Measurements from ENCODE around the gene ERP44.

The ERP44 gene

DNA sequence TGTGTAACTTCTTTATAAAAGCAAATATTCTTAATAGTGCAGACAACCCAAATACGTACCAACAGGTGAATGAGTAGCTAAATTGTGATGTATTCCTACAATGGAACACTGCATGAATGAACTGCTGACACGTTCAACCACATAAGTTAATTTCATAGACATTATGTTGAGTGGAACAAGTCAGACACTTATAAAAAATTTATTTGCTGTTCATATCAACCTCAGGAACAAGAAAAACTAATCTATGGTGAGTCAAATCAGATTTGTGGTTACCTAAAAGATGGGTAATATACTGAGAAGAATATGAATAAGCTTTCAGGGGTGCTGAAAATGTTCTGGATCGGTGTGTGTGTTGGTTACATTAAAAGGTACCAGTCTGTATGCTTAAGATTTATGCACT lies 35.9 kb upstream of the ERP44 start:
- H4K20me1 ChIP-seq (ENCODE audit: insufficient read depth, low read length): no peaks in the 10 kb centered on the region
- no peak overlapping the region for H3K4me3 ChIP-seq (ENCODE audit: low read length)
- TF ChIP-seq EZH2phosphoT487 (IDR thresholded peaks at IDR 0.05; ENCODE audit: low read length) (no peak), EZH2 (optimal IDR thresholded peaks at IDR 0.05; ENCODE audit: low read depth, low read length) (no peak)
- TF ChIP-seq, protein P1, sequence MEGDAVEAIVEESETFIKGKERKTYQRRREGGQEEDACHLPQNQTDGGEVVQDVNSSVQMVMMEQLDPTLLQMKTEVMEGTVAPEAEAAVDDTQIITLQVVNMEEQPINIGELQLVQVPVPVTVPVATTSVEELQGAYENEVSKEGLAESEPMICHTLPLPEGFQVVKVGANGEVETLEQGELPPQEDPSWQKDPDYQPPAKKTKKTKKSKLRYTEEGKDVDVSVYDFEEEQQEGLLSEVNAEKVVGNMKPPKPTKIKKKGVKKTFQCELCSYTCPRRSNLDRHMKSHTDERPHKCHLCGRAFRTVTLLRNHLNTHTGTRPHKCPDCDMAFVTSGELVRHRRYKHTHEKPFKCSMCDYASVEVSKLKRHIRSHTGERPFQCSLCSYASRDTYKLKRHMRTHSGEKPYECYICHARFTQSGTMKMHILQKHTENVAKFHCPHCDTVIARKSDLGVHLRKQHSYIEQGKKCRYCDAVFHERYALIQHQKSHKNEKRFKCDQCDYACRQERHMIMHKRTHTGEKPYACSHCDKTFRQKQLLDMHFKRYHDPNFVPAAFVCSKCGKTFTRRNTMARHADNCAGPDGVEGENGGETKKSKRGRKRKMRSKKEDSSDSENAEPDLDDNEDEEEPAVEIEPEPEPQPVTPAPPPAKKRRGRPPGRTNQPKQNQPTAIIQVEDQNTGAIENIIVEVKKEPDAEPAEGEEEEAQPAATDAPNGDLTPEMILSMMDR (IDR thresholded peaks at IDR 0.05; ENCODE audit: low read length): no peak
- H3K36me3 ChIP-seq (replicated peaks; ENCODE audit: insufficient read depth, low read length): no peaks in the 10 kb centered on the region
- no peak overlapping the region for H2AFZ ChIP-seq (ENCODE audit: low read length)
- H3F3A ChIP-seq (ENCODE audit: insufficient read depth, low read length): no peaks in the 10 kb centered on the region
- H3K9ac ChIP-seq (ENCODE audit: low read length): no peak overlapping the region
- H3K4me1 ChIP-seq (ENCODE audit: low read length): no peaks in the 10 kb centered on the region
- DNase-seq: no peak
- no peaks in the 10 kb centered on the region for H3K9me3 ChIP-seq (replicated peaks; ENCODE audit: insufficient read depth, low read length)
- H3K9me2 ChIP-seq (replicated peaks; ENCODE audit: insufficient read depth, low read length): no peaks in the 10 kb centered on the region
- no peaks in the 10 kb centered on the region for H3K79me2 ChIP-seq (ENCODE audit: low read length)
- no peaks in the 10 kb centered on the region for H3K27me3 ChIP-seq (replicated peaks; ENCODE audit: insufficient read depth, low read length)
- H3K4me2 ChIP-seq (ENCODE audit: low read depth, low read length): no peak overlapping the region
- H3K27ac ChIP-seq (ENCODE audit: low read length): no peak overlapping the region

DNA sequence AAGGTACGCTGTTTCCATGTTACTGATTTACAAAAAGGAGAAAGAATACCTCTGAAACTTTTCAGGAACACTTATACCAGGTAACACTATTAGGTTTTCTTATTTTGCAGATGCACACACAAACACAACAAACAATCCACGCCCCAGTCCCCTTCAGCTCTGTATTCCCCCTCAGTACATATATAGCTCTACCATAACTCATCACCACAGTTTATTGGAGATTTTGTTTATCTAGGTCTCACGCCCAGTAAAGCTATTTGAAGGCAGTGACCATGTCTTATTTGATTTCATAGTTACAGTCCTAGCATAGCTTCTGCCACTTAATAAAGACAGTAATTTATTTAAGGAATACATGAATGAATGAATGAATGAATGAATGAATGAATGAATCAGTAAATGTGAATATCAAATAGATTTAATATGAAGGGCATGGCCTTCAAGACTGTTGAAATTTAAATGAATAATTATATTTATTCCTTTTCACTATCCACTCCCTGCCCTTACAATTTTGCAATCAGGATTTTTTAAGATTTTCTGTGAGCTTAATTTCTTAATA lies 33.2 kb upstream of the ERP44 start:
- no peaks in the 10 kb centered on the region for H3K9me2 ChIP-seq (replicated peaks; ENCODE audit: insufficient read depth, low read length)
- H3K79me2 ChIP-seq (ENCODE audit: low read length): no peaks in the 10 kb centered on the region
- no peaks in the 10 kb centered on the region for H4K20me1 ChIP-seq (ENCODE audit: insufficient read depth, low read length)
- H3F3A ChIP-seq (ENCODE audit: insufficient read depth, low read length): no peaks in the 10 kb centered on the region
- H2AFZ ChIP-seq (ENCODE audit: low read length): no peak overlapping the region
- TF ChIP-seq, protein P1 (IDR thresholded peaks at IDR 0.05; ENCODE audit: low read length): no peak
- TF ChIP-seq EZH2 (optimal IDR thresholded peaks at IDR 0.05; ENCODE audit: low read depth, low read length): no peak
- no peak for TF ChIP-seq EZH2phosphoT487 (IDR thresholded peaks at IDR 0.05; ENCODE audit: low read length)
- no peak for DNase-seq
- no peak overlapping the region for H3K4me3 ChIP-seq (ENCODE audit: low read length)
- no peaks in the 10 kb centered on the region for H3K27me3 ChIP-seq (replicated peaks; ENCODE audit: insufficient read depth, low read length)
- H3K9ac ChIP-seq (ENCODE audit: low read length): no peak overlapping the region
- no peaks in the 10 kb centered on the region for H3K4me1 ChIP-seq (ENCODE audit: low read length)
- H3K27ac ChIP-seq (ENCODE audit: low read length): no peak overlapping the region
- H3K4me2 ChIP-seq (ENCODE audit: low read depth, low read length): no peak overlapping the region
- H3K9me3 ChIP-seq (replicated peaks; ENCODE audit: insufficient read depth, low read length): no peaks in the 10 kb centered on the region
- no peaks in the 10 kb centered on the region for H3K36me3 ChIP-seq (replicated peaks; ENCODE audit: insufficient read depth, low read length)

DNA sequence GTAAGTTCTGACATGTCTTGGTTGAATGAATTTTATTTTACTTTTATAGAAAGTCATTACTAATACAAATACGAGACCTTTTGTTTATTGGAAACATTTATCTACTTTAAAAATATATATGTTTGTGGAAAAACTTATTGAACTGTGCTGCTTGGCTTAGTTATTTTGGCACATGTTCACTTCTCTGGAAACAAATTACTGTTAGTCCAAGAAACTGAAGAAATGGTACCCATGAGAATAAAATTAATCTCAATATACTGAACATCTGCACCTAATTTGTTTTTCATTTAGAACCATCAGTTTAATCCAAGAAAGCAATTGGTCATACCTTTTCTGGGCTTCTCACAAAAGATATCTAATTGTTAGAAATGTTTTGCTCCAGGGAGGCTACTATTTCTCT lies 32.4 kb upstream of the ERP44 start:
- Histone ChIP-seq H3K4me2 (ENCODE audit: low read depth, low read length) (no peak overlapping the region), H3F3A (ENCODE audit: insufficient read depth, low read length) (no peaks in the 10 kb centered on the region), H3K4me3 (ENCODE audit: low read length) (no peak overlapping the region), H3K36me3 (replicated peaks; ENCODE audit: insufficient read depth, low read length) (no peaks in the 10 kb centered on the region), H4K20me1 (ENCODE audit: insufficient read depth, low read length) (no peaks in the 10 kb centered on the region), H3K9me2 (replicated peaks; ENCODE audit: insufficient read depth, low read length) (no peaks in the 10 kb centered on the region), H3K79me2 (ENCODE audit: low read length) (no peaks in the 10 kb centered on the region), H3K9ac (ENCODE audit: low read length) (no peak overlapping the region), H3K4me1 (ENCODE audit: low read length) (no peaks in the 10 kb centered on the region), H3K9me3 (replicated peaks; ENCODE audit: insufficient read depth, low read length) (no peaks in the 10 kb centered on the region), H3K27ac (ENCODE audit: low read length) (no peak overlapping the region), H2AFZ (ENCODE audit: low read length) (no peak overlapping the region), H3K27me3 (replicated peaks; ENCODE audit: insufficient read depth, low read length) (no peaks in the 10 kb centered on the region)
- no peak for DNase-seq
- TF ChIP-seq EZH2phosphoT487 (IDR thresholded peaks at IDR 0.05; ENCODE audit: low read length) (no peak), EZH2 (optimal IDR thresholded peaks at IDR 0.05; ENCODE audit: low read depth, low read length) (no peak)
- TF ChIP-seq, protein P1 (IDR thresholded peaks at IDR 0.05; ENCODE audit: low read length): no peak
